Vagina (tissue), 2 donors: ENCODE data around the gene PITX3.

Experiments used
- CTCF ChIP-seq, 3 experiments: fragments of 450-650 bp in 2 of 3; fragments of 200-600 bp in 1 of 3; sonication (generic) in 1 of 3; IDR thresholded peaks; one replicate each; pipeline ENCODE4 v1.5.1; 2017 to 2019; ENCODE audit warnings: antibody characterized with exemption in 3 of 3, mild to moderate bottlenecking in 2 of 3, moderate library complexity in 2 of 3
- POLR2A ChIP-seq, 2 donors: fragments of 450-650 bp; IDR thresholded peaks; one replicate each; pipeline ENCODE4 v1.6.1; 2017; ENCODE audit warnings: antibody characterized with exemption in 2 of 2, mild to moderate bottlenecking in 2 of 2, moderate library complexity in 2 of 2
- POLR2AphosphoS5 ChIP-seq, 2 donors: sonication (generic); formaldehyde crosslinking; IDR thresholded peaks; one replicate each; pipeline ENCODE4 v1.9.0; 2017; ENCODE audit warnings: antibody characterized with exemption in 2 of 2, mild to moderate bottlenecking in 2 of 2, low read depth in 1 of 2; ENCODE audit not compliant: insufficient read depth in 1 of 2

GRCh38 chr10:102266670-102267069 is 25.4 kb upstream of the PITX3 start:
- TF ChIP-seq POLR2A (IDR thresholded peaks at IDR 0.05) = no peak
- TF ChIP-seq CTCF (IDR thresholded peaks at IDR 0.05) = no peak
- no peak for TF ChIP-seq POLR2AphosphoS5 (IDR thresholded peaks at IDR 0.05; ENCODE audit: insufficient read depth in 1 of 2, low read depth in 1 of 2)
